Esophagus squamous epithelium (tissue), 4 donors: Measurements from ENCODE around the gene GP1BB.

Experiments
- POLR2A ChIP-seq, 4 donors: fragments of 450-650 bp; IDR thresholded peaks; one replicate each; pipeline ENCODE4 v1.6.1; 2017; ENCODE audit warnings: antibody characterized with exemption in 4 of 4, mild to moderate bottlenecking in 4 of 4, moderate library complexity in 3 of 4
- TF ChIP-seq, protein P1 (sequence below), 6 experiments: fragments of 450-650 bp in 4 of 6; fragments of 200-600 bp in 2 of 6; sonication (generic) in 2 of 6; IDR thresholded peaks; one replicate each; pipeline ENCODE4 v1.5.1; 2016 to 2019; ENCODE audit warnings: antibody characterized with exemption in 6 of 6, mild to moderate bottlenecking in 4 of 6, moderate library complexity in 4 of 6

DNA sequence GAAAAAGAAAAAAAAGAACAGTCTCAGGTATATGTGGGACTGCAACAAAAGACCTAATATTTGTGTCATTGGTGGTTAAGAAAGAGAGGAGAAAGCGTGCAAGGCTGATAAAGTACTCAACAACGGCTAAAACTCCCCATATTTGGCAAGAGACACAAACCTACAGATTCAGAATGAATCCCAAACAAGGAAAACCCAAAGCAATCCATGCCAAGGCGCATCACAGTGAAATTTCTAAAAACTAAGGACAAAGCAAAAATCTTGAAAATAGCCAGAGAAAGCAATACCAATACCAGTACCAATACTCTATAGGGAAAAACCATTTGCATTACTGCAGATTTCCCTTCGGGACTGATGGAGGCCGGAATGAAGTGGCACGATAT is 41.5 kb upstream of the GP1BB start:
- TF ChIP-seq, protein P1, sequence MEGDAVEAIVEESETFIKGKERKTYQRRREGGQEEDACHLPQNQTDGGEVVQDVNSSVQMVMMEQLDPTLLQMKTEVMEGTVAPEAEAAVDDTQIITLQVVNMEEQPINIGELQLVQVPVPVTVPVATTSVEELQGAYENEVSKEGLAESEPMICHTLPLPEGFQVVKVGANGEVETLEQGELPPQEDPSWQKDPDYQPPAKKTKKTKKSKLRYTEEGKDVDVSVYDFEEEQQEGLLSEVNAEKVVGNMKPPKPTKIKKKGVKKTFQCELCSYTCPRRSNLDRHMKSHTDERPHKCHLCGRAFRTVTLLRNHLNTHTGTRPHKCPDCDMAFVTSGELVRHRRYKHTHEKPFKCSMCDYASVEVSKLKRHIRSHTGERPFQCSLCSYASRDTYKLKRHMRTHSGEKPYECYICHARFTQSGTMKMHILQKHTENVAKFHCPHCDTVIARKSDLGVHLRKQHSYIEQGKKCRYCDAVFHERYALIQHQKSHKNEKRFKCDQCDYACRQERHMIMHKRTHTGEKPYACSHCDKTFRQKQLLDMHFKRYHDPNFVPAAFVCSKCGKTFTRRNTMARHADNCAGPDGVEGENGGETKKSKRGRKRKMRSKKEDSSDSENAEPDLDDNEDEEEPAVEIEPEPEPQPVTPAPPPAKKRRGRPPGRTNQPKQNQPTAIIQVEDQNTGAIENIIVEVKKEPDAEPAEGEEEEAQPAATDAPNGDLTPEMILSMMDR (IDR thresholded peaks at IDR 0.05), result no peak
- no peak for TF ChIP-seq POLR2A (IDR thresholded peaks at IDR 0.05)
